ENCODE results near the gene LDB1.

Gene LDB1

DNA sequence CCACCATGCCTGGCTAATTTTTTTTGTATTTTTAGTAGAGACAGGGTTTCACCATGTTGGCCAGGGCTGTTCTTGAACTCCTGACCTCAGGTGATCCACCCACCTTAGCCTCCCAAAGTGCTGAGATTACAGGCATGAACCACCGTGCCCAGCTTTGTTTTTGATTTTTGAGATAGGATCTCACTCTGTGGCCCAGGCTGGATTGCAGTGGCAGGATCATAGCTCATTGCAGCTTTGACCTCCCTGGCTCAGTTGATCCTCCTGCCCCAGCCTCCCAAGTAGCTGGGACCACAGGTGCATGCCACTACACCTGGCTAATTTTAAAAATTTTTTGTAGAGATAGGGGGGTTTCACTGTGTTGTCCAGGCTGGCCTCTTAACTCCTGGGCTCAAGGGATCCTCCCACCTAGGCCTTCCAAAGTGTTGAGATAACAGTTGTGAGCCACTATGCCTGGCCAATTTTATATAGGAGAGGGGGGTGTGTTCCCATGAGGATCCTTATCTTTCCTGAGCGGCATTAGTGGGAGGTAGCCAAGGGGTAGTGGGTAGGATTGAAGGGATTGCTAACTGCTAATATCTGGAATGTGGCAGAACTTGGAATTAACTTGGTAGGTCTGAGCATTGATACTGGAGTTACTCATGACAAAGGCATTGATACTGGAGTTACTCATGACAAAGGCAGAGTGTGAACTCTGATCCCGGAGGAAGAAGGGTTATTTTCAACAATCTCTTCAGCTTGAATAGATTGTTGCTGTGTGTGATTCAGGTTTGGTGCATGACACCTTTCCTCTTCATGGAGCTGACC is 31.0 kb upstream of the LDB1 start:
- TF ChIP-seq SIN3A (IDR thresholded peaks at IDR 0.05; ENCODE audit: borderline replicate concordance, insufficient read depth, low read length): no peak
- no peak for TF ChIP-seq TAF1 (IDR thresholded peaks at IDR 0.05; ENCODE audit: borderline replicate concordance, insufficient read depth, low read length)
- TF ChIP-seq POLR2AphosphoS5 (IDR thresholded peaks at IDR 0.05; ENCODE audit: low read depth, low read length): no peak
- TF ChIP-seq FOXP2 (optimal IDR thresholded peaks at IDR 0.05; ENCODE audit: borderline replicate concordance, extremely low read depth, extremely low read length, insufficient read depth): no peak
- TF ChIP-seq, protein P1, sequence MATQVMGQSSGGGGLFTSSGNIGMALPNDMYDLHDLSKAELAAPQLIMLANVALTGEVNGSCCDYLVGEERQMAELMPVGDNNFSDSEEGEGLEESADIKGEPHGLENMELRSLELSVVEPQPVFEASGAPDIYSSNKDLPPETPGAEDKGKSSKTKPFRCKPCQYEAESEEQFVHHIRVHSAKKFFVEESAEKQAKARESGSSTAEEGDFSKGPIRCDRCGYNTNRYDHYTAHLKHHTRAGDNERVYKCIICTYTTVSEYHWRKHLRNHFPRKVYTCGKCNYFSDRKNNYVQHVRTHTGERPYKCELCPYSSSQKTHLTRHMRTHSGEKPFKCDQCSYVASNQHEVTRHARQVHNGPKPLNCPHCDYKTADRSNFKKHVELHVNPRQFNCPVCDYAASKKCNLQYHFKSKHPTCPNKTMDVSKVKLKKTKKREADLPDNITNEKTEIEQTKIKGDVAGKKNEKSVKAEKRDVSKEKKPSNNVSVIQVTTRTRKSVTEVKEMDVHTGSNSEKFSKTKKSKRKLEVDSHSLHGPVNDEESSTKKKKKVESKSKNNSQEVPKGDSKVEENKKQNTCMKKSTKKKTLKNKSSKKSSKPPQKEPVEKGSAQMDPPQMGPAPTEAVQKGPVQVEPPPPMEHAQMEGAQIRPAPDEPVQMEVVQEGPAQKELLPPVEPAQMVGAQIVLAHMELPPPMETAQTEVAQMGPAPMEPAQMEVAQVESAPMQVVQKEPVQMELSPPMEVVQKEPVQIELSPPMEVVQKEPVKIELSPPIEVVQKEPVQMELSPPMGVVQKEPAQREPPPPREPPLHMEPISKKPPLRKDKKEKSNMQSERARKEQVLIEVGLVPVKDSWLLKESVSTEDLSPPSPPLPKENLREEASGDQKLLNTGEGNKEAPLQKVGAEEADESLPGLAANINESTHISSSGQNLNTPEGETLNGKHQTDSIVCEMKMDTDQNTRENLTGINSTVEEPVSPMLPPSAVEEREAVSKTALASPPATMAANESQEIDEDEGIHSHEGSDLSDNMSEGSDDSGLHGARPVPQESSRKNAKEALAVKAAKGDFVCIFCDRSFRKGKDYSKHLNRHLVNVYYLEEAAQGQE (IDR thresholded peaks at IDR 0.05; ENCODE audit: insufficient read depth in 1 of 2, low read depth in 2 of 2, low read length in 2 of 2): no peak

DNA sequence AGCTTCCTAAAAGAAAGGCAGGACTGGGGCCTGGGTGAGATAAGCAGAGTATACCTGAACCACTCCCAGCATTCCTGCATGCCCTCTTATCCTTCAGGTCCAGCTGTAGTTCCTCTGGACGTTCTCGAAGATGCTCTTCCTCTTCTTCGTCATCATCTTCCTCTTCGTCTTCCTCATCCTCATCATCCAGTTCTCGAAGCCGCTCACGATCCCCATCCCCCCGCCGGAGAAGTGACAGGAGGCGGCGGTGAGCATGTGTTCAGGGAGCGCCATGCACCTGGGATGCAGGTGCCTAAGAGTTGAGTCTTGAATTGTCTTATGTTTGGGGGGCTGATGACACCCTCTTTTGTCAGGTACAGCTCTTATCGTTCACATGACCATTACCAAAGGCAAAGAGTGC is 28.1 kb upstream of the LDB1 start:
- TF ChIP-seq POLR2AphosphoS5 (IDR thresholded peaks at IDR 0.05; ENCODE audit: low read depth, low read length) (no peak), TAF1 (IDR thresholded peaks at IDR 0.05; ENCODE audit: borderline replicate concordance, insufficient read depth, low read length) (no peak), FOXP2 (optimal IDR thresholded peaks at IDR 0.05; ENCODE audit: borderline replicate concordance, extremely low read depth, extremely low read length, insufficient read depth) (no peak), SIN3A (IDR thresholded peaks at IDR 0.05; ENCODE audit: borderline replicate concordance, insufficient read depth, low read length) (no peak)
- TF ChIP-seq, protein P1 (IDR thresholded peaks at IDR 0.05; ENCODE audit: insufficient read depth in 1 of 2, low read depth in 2 of 2, low read length in 2 of 2): no peak

DNA sequence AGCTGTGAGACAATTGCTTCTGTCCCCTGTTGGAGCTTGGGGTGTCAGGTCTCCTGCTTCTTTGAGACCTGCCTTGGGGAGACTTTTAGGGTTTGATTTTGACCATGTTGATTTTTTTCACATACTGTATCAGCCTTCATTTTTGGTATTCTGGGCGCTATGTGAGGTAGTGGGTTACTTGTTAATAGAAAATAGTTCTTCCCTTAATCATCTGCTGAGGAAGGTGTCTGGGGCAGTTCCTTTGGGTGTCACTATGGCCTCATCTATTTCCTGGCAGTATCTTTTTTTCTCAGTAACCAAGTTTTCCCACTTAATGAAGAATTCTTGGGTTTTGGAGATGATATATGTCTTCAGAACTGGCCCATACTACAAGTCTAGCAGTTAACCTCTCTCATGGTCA is 27.4 kb upstream of the LDB1 start:
- TF ChIP-seq, protein P1 (IDR thresholded peaks at IDR 0.05; ENCODE audit: insufficient read depth in 1 of 2, low read depth in 2 of 2, low read length in 2 of 2): no peak
- TF ChIP-seq POLR2AphosphoS5 (IDR thresholded peaks at IDR 0.05; ENCODE audit: low read depth, low read length) (no peak; the same call in 1 of the 2 replicates), TAF1 (IDR thresholded peaks at IDR 0.05; ENCODE audit: borderline replicate concordance, insufficient read depth, low read length) (no peak)

DNA sequence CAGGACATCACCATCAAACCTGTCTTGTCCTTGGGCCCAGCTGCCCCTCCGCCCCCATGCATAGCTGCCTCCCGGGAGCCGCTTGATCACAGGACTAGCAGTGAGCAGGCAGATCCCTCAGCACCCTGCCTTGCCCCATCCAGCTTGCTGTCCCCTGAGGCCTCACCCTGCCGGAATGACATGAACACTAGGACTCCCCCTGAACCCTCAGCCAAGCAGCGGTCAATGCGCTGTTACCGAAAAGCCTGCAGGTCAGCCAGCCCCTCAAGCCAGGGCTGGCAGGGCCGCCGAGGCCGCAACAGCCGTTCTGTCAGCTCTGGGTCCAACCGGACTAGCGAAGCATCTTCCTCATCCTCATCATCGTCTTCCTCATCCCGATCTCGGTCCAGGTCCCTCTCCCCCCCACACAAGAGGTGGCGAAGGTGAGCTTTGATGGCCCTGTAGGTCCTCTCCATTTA is 26.8 kb upstream of the LDB1 start:
- TF ChIP-seq, protein P1 (IDR thresholded peaks at IDR 0.05; ENCODE audit: insufficient read depth in 1 of 2, low read depth in 2 of 2, low read length in 2 of 2): no peak
- TF ChIP-seq SIN3A (IDR thresholded peaks at IDR 0.05; ENCODE audit: borderline replicate concordance, insufficient read depth, low read length) (no peak), FOXP2 (optimal IDR thresholded peaks at IDR 0.05; ENCODE audit: borderline replicate concordance, extremely low read depth, extremely low read length, insufficient read depth) (no peak), POLR2AphosphoS5 (IDR thresholded peaks at IDR 0.05; ENCODE audit: low read depth, low read length) (no peak; the same call in none of the 2 replicates), TAF1 (IDR thresholded peaks at IDR 0.05; ENCODE audit: borderline replicate concordance, insufficient read depth, low read length) (no peak)
